HG02798 (cell line): Measurements from ENCODE around the gene MYEOV.

Source experiments
- ATAC-seq: cut with Tn5 transposase; IDR thresholded peaks from one replicate; pipeline ENCODE4 v1.9.1; 2021; ENCODE audit warnings: mild to moderate bottlenecking; ENCODE audit not compliant: unreplicated experiment, poor library complexity

The MYEOV gene

DNA sequence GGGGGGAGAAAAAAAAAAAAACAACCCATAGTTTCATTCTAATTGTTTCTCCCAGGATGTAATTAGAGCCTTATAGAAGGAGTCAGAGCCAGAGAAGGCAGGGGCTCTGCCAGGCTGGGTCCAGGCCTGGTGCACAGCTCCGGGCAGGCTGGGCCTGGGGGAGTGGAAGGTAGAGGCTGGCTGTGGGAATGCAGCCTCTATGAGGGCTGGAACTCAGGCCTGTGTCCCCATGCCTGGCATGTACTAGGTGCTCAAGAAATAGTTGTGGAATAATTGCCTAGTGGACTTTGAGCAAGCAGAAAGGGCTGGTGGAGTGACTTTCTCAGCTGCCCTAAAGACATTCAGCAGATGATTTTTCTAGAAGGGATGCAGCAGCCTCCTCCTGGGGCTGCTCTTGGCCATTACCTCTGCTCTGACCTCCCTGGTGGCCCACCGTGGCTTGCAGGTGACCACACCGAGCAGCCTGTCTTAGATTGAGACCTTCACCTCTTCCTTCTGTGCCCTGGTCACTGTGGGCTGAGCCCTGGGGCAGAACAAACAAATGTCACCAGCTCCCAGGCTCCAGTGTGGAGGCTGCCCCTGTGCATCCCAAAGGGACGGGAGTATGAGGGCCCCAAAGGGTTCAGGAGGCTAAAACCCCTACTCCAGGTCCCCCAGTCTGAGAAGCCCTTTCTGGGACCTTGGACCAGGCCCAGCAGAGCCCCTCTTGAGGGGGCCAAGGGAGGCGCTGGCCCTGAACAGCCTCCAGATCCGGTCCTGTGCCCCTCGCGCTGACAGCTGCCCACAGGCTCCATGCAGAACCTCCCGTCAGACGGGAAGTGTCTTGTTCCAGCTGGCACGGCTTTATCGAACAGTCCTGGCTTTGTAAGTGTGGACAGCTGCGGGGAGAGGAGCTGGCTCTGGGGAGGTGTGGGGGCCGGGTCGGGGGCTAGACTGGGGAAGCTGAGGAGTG is 18.8 kb downstream of the MYEOV start:
- no peak for ATAC-seq

GRCh38 chr11:69313992-69314391 is 20.0 kb downstream of the MYEOV start:
- no peak for ATAC-seq

- no peak for ATAC-seq
Observed at GRCh38 chr11:69314555-69314954, 20.6 kb downstream of the MYEOV start.

GRCh38 chr11:69316956-69317355 is 23.0 kb downstream of the MYEOV start:
- ATAC-seq: no peak

GRCh38 chr11:69317401-69318092 is 23.6 kb downstream of the MYEOV start:
- no peak for ATAC-seq

DNA sequence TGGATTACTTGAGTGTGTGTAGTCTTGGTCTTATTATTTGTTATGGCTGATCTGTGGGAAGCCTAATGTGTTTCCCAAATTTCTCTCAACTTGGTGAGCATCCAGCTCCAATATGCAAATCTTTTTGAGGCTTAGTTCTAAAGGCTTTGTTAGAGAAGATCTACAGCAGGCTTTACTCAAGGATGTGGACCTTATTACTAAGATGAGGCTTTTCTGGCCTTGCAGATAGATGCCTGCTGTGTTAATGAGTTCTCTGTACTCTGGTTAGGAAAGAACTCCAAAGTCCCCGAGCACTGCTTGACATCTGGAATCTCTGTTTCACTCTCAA is 24.1 kb downstream of the MYEOV start:
- ATAC-seq: no peak

- no peak for ATAC-seq
Observed at GRCh38 chr11:69319255-69320106, 25.5 kb downstream of the MYEOV start.

- no peak for ATAC-seq
Observed at GRCh38 chr11:69320326-69320725, 26.4 kb downstream of the MYEOV start.

GRCh38 chr11:69320756-69321741 is 27.1 kb downstream of the MYEOV start:
- ATAC-seq: no peak

GRCh38 chr11:69321877-69322361 is 28.0 kb downstream of the MYEOV start:
- ATAC-seq: no peak

DNA sequence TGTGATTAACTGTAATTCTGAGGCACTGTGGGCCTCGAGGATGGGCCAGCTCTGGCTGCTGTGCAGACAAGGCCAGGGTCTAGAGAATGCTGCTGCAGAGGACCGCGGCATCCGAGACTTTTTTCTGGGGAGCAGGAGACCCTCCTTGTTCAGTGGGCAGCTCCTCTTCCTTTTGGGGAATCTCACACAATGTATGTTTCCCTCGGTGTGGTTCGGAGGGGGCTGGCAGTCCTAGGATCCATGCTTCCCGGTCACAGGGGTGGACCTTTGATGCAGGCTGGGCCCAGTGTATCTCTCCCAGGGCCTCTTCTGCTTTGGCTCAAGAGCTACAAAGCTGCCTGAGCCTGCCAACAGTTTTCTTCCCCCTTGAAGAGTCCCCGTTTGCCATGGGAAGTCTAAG is 31.5 kb downstream of the MYEOV start:
- no peak for ATAC-seq

GRCh38 chr11:69326622-69327219 is 32.8 kb downstream of the MYEOV start:
- ATAC-seq: no peak

DNA sequence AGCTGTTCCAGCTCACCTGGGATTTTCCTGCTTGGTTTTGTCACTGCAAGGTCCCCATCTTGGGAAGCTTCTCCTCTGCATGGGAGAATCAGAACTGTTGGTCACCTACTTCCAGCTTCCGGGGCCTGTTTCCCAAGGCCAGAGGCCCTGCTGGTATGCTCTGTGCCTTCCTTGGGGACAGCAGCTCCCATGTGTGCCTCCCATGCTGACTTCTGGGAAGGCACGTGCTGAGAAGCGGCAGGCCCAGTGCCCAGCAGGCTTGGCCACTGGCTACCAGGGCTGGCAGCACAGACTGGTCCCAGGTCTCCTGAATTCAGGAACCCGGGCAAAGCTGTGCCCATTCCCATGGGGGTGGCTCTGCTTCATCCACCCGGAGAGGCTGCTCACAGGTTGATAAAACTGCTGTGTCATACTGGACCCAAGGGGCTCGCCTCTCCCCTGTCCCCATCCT is 33.8 kb downstream of the MYEOV start:
- no peak for ATAC-seq

DNA sequence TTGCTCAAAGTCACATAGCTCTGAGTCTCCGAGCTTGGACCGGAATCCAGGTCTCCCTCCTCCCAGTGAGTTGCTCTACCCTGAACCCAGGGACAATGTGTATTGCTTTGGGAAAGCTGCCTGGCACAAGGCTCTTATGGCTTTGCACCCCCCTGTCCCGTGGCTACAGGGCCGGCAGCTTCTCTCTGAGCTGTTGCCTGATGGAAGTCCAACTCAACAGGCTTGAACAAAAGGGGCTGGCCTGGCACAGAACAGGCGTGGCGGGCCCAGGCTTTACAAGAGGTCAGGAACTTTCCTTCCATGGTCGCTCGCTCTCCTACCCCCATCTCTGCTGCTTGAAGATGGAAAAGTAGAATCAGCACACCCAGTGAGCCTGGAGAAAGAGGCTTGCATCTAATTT is 34.3 kb downstream of the MYEOV start:
- no peak for ATAC-seq

- no peak for ATAC-seq
Observed at GRCh38 chr11:69329581-69329980, 35.6 kb downstream of the MYEOV start.

- ATAC-seq: no peak
Observed at GRCh38 chr11:69330330-69330729, 36.4 kb downstream of the MYEOV start.

DNA sequence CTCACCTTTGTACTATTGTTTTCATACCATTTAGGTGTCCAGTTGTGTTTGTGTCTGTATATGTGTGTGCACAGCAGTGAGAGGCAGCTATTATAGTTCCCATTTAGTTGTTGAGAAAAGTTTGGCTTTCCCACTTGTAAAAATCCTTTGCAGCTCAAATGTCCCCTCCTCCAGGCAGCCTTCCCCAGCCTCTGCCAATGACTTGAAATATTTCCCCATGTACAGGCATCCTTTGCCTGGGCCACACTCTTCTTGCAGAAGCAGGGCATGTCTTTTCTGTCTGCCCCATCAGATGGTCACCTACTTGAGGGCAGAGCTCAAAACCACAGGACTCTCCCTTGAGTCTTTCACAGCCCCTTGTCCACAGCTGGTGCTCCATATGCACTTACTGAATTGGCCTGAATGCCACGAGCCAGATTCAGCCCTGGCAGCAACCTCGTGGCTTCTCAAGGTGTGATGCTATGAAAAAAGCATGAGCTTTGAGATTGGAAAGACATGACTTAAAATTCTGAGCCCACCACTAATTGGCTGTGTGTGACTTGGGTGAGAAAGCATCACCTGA is 39.3 kb downstream of the MYEOV start:
- ATAC-seq: no peak

DNA sequence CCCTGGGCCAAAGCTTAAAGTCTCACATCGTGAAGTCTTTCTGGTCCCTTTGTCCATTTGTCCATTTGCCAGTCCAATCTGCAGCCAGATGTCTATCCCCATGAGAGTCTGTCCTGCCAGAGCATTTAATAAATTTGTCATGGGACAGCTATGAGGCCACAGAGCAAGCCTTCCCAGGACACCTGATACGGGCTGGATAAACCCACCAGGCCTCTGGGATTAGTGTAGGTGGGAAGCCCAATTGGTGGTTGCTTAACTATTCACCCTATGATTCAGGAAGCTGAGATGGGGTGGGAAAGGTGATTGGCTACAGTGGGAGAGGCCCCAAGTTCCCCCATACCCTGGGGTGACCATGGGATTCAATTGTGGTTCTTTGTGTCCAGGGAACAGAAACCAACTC is 39.9 kb downstream of the MYEOV start:
- ATAC-seq: no peak
